Stimulated activated memory B cell treated with anti-CD40 and anti-IgM and Interleukin-4, amounts not matched to agents 10 μg/mL and 1 μg/mL and 100 μg/mL, for 72 hours (primary cell): ENCODE data around the gene METTL1.
A peak's percentile ranks its signal among the peaks of the same experiment; 100 is the strongest.

Experiments
- ATAC-seq: fragments of 150-1000 bp; cut with Tn5 transposase; 2 replicates; pipeline ENCODE4 v1.10.0; 2021
- H3K27ac Mint-ChIP-seq: one replicate; pipeline ENCODE4 v1.8.0; 2022; ENCODE audit warnings: mild to moderate bottlenecking, mixed read lengths
- H3K27me3 Mint-ChIP-seq: one replicate; pipeline ENCODE4 v1.8.0; 2022; ENCODE audit warnings: mixed read lengths
- H3K36me3 Mint-ChIP-seq: one replicate; pipeline ENCODE4 v1.8.0; 2022; ENCODE audit warnings: mixed read lengths
- H3K4me1 Mint-ChIP-seq: one replicate; pipeline ENCODE4 v1.8.0; 2022; ENCODE audit warnings: mixed read lengths
- H3K4me3 Mint-ChIP-seq: one replicate; pipeline ENCODE4 v1.8.0; 2022; ENCODE audit warnings: mild to moderate bottlenecking, moderate library complexity, mixed read lengths
- H3K9me3 Mint-ChIP-seq: one replicate; pipeline ENCODE4 v1.8.0; 2022; ENCODE audit warnings: mixed read lengths

Gene METTL1

GRCh38 chr12:57808351-57808750 lies 36.4 kb upstream of the METTL1 start:
- H3K27me3 Mint-ChIP-seq = no peaks in the 10 kb centered on the region
- peaks cover 7% of the 10 kb centered on the region for H3K36me3 Mint-ChIP-seq
- H3K4me1 Mint-ChIP-seq = no peaks in the 10 kb centered on the region
- H3K27ac Mint-ChIP-seq = no peak overlapping the region
- H3K9me3 Mint-ChIP-seq = no peaks in the 10 kb centered on the region
- H3K4me3 Mint-ChIP-seq = no peak overlapping the region
- no peak for ATAC-seq

GRCh38 chr12:57807285-57807684 lies 35.4 kb upstream of the METTL1 start:
- no peaks in the 10 kb centered on the region for H3K4me1 Mint-ChIP-seq
- H3K27me3 Mint-ChIP-seq = no peaks in the 10 kb centered on the region
- no peak overlapping the region for H3K27ac Mint-ChIP-seq
- no peak for ATAC-seq
- H3K9me3 Mint-ChIP-seq = no peaks in the 10 kb centered on the region
- H3K36me3 Mint-ChIP-seq = peaks cover 13% of the 10 kb centered on the region
- no peak overlapping the region for H3K4me3 Mint-ChIP-seq

- no peak for ATAC-seq
- Mint-ChIP-seq H3K4me3 (no peak overlapping the region), H3K4me1 (no peaks in the 10 kb centered on the region), H3K27ac (no peak overlapping the region), H3K27me3 (no peaks in the 10 kb centered on the region), H3K36me3 (peaks cover 11% of the 10 kb centered on the region), H3K9me3 (no peaks in the 10 kb centered on the region)
Observed at GRCh38 chr12:57806677-57807076, 34.8 kb upstream of the METTL1 start.

GRCh38 chr12:57803319-57803893 lies 31.5 kb upstream of the METTL1 start:
- Mint-ChIP-seq H3K36me3 (peaks cover 22% of the 10 kb centered on the region), H3K4me3 (no peak overlapping the region), H3K9me3 (no peaks in the 10 kb centered on the region), H3K27ac (no peak overlapping the region), H3K4me1 (no peaks in the 10 kb centered on the region), H3K27me3 (no peaks in the 10 kb centered on the region)
- no peak for ATAC-seq

- Mint-ChIP-seq H3K4me3 (no peak overlapping the region), H3K9me3 (no peaks in the 10 kb centered on the region), H3K27me3 (no peaks in the 10 kb centered on the region), H3K36me3 (peaks cover 27% of the 10 kb centered on the region), H3K4me1 (no peaks in the 10 kb centered on the region), H3K27ac (no peak overlapping the region)
- ATAC-seq = no peak
Observed at GRCh38 chr12:57802607-57803006, 30.7 kb upstream of the METTL1 start.

- ATAC-seq = no peak
- H3K27me3 Mint-ChIP-seq = no peaks in the 10 kb centered on the region
- no peak overlapping the region for H3K4me3 Mint-ChIP-seq
- H3K27ac Mint-ChIP-seq = no peak overlapping the region
- H3K4me1 Mint-ChIP-seq = no peaks in the 10 kb centered on the region
- H3K9me3 Mint-ChIP-seq = no peaks in the 10 kb centered on the region
- H3K36me3 Mint-ChIP-seq = peaks cover 40% of the 10 kb centered on the region
Observed at GRCh38 chr12:57800965-57801364, 29.1 kb upstream of the METTL1 start.

GRCh38 chr12:57797933-57798332 lies 26.0 kb upstream of the METTL1 start:
- H3K9me3 Mint-ChIP-seq = no peaks in the 10 kb centered on the region
- H3K36me3 Mint-ChIP-seq = peaks cover 57% of the 10 kb centered on the region
- no peak for ATAC-seq
- no peaks in the 10 kb centered on the region for H3K27me3 Mint-ChIP-seq
- no peak overlapping the region for H3K4me3 Mint-ChIP-seq
- no peaks in the 10 kb centered on the region for H3K4me1 Mint-ChIP-seq
- H3K27ac Mint-ChIP-seq = no peak overlapping the region

GRCh38 chr12:57796996-57797395 lies 25.1 kb upstream of the METTL1 start:
- Mint-ChIP-seq H3K36me3 (peaks cover 57% of the 10 kb centered on the region), H3K4me1 (no peaks in the 10 kb centered on the region), H3K4me3 (no peak overlapping the region), H3K27me3 (no peaks in the 10 kb centered on the region), H3K27ac (no peak overlapping the region), H3K9me3 (no peaks in the 10 kb centered on the region)
- no peak for ATAC-seq

- H3K27ac Mint-ChIP-seq = no peak overlapping the region
- no peaks in the 10 kb centered on the region for H3K4me1 Mint-ChIP-seq
- no peak overlapping the region for H3K4me3 Mint-ChIP-seq
- no peaks in the 10 kb centered on the region for H3K9me3 Mint-ChIP-seq
- no peak for ATAC-seq
- no peaks in the 10 kb centered on the region for H3K27me3 Mint-ChIP-seq
- H3K36me3 Mint-ChIP-seq = peaks cover 59% of the 10 kb centered on the region
Observed at GRCh38 chr12:57795354-57795753, 23.4 kb upstream of the METTL1 start.

GRCh38 chr12:57793920-57794319 lies 22.0 kb upstream of the METTL1 start:
- Mint-ChIP-seq H3K27ac (no peak overlapping the region), H3K9me3 (no peaks in the 10 kb centered on the region), H3K4me3 (no peak overlapping the region), H3K36me3 (peaks cover 54% of the 10 kb centered on the region), H3K27me3 (no peaks in the 10 kb centered on the region), H3K4me1 (no peaks in the 10 kb centered on the region)
- no peak for ATAC-seq

GRCh38 chr12:57783861-57784260 lies 12.0 kb upstream of the METTL1 start:
- H3K4me3 Mint-ChIP-seq = peak overlapping the region; percentile 62
- no peak overlapping the region for H3K27ac Mint-ChIP-seq
- no peak for ATAC-seq
- H3K4me1 Mint-ChIP-seq = peaks cover 17% of the 10 kb centered on the region
- no peaks in the 10 kb centered on the region for H3K9me3 Mint-ChIP-seq
- H3K27me3 Mint-ChIP-seq = no peaks in the 10 kb centered on the region
- peaks cover 26% of the 10 kb centered on the region for H3K36me3 Mint-ChIP-seq

- Mint-ChIP-seq H3K36me3 (peaks cover 22% of the 10 kb centered on the region), H3K4me1 (peaks cover 17% of the 10 kb centered on the region)
Observed at GRCh38 chr12:57783466-57783801, 11.5 kb upstream of the METTL1 start.

GRCh38 chr12:57782608-57783465 lies 10.9 kb upstream of the METTL1 start, which contains the start of gene TSFM:
Gene TSFM (plus strand): TSS chr12:57782787. CDS start chr12:57782802, 15 bp downstream.
- H3K9me3 Mint-ChIP-seq = no peaks in the 10 kb centered on the region
- peaks cover 17% of the 10 kb centered on the region for H3K4me1 Mint-ChIP-seq
- peak; percentile 94 for ATAC-seq
- H3K36me3 Mint-ChIP-seq = peaks cover 19% of the 10 kb centered on the region
- H3K27ac Mint-ChIP-seq = peak within 1 kb of the TSS; percentile 86
- H3K27me3 Mint-ChIP-seq = no peaks in the 10 kb centered on the region
- H3K4me3 Mint-ChIP-seq = peak within 1 kb of the TSS; percentile 95

More at GRCh38 chr12:57783466-57783801, 11.5 kb upstream of the METTL1 start:
- H3K4me3 Mint-ChIP-seq = peak overlapping the region; percentile 95
- no peaks in the 10 kb centered on the region for H3K27me3 Mint-ChIP-seq
- H3K9me3 Mint-ChIP-seq = no peaks in the 10 kb centered on the region
- no peak for ATAC-seq
- H3K27ac Mint-ChIP-seq = peak overlapping the region; percentile 86

GRCh38 chr12:57782243-57782607 lies 10.3 kb upstream of the METTL1 start:
- Mint-ChIP-seq H3K4me3 (peak overlapping the region; percentile 95), H3K27ac (peak overlapping the region; percentile 86), H3K27me3 (no peaks in the 10 kb centered on the region), H3K4me1 (peaks cover 17% of the 10 kb centered on the region), H3K36me3 (peaks cover 14% of the 10 kb centered on the region), H3K9me3 (no peaks in the 10 kb centered on the region)
- no peak for ATAC-seq

GRCh38 chr12:57781801-57782200 lies 9.9 kb upstream of the METTL1 start:
- Mint-ChIP-seq H3K27me3 (no peaks in the 10 kb centered on the region), H3K4me1 (peaks cover 17% of the 10 kb centered on the region), H3K4me3 (no peak overlapping the region), H3K36me3 (peaks cover 9% of the 10 kb centered on the region), H3K27ac (no peak overlapping the region), H3K9me3 (no peaks in the 10 kb centered on the region)
- ATAC-seq = no peak

- Mint-ChIP-seq H3K9me3 (no peaks in the 10 kb centered on the region), H3K4me3 (no peak overlapping the region), H3K27ac (no peak overlapping the region), H3K27me3 (no peaks in the 10 kb centered on the region), H3K36me3 (peaks cover 4% of the 10 kb centered on the region), H3K4me1 (peaks cover 17% of the 10 kb centered on the region)
- ATAC-seq = no peak
Observed at GRCh38 chr12:57781244-57781643, 9.3 kb upstream of the METTL1 start.
